ENCODE results near the gene TIAM2. TPM values are rescaled to one million over a fixed set of nuclear protein-coding genes. Genes with fewer than 3 reads are reported as not detected.

Gene TIAM2
- total RNA-seq, 1 experiment from 2014 or later = 3.8 TPM

- no peak for DNase-seq
- Mint-ChIP-seq H3K36me3 (ENCODE audit: insufficient read depth, unreplicated experiment) (peaks cover 49% of the 10 kb centered on the region), H3K4me3 (ENCODE audit: unreplicated experiment) (no peak overlapping the region), H3K9me3 (ENCODE audit: unreplicated experiment) (no peaks in the 10 kb centered on the region), H3K27me3 (ENCODE audit: insufficient read depth, unreplicated experiment) (no peaks in the 10 kb centered on the region), H3K27ac (ENCODE audit: unreplicated experiment) (no peak overlapping the region), H3K4me1 (ENCODE audit: low read depth, unreplicated experiment) (peaks cover 5% of the 10 kb centered on the region)
- no peaks in the 10 kb centered on the region for H3K9me3 ChIP-seq
- no peaks in the 10 kb centered on the region for H3K4me1 ChIP-seq
- intact Hi-C loops (cut with micrococcal nuclease; ENCODE audit: unreplicated experiment) = no loop called here
- TF ChIP-seq CTCF (IDR thresholded peaks at IDR 0.05; ENCODE audit: insufficient read depth in 1 of 2, low read depth in 1 of 2, low read length in 1 of 2, severe bottlenecking in 1 of 2, unreplicated experiment in 1 of 2) = no peak
- no peaks in the 10 kb centered on the region for H3K36me3 ChIP-seq (ENCODE audit: control insufficient read depth, insufficient read depth, low read length)
- no TSS peak for BruUV-seq (replicated peaks)
- POLR2A ChIA-PET = no interaction called here
- CTCF ChIA-PET = interaction anchor here (0.7 kb wide), 1 partner anchor 424 kb away, joined by 4 read pairs; no protein-coding TSS in a partner anchor
- no peak overlapping the region for H3K4me3 ChIP-seq (ENCODE audit: low read depth, low read length)
- no peaks in the 10 kb centered on the region for H3K27me3 ChIP-seq (replicated peaks; ENCODE audit: control insufficient read depth, insufficient read depth, low read length)
Measured at GRCh38 chr6:155306958-155307357, 311.8 kb downstream of the TIAM2 start.

Measured in Caco-2 (cell line).